Neutrophil (primary cell): ENCODE results near the gene ST3GAL5.

Experiments used
- H3K27ac ChIP-seq: fragments of 200-600 bp; sonication (generic); 2 replicates; pipeline ENCODE4 v1.5.1; 2016; ENCODE audit warnings: mild to moderate bottlenecking, moderate library complexity
- H3K27me3 ChIP-seq: fragments of 200-600 bp; sonication (generic); 2 replicates; pipeline ENCODE4 v1.6.0; 2016; ENCODE audit warnings: mild to moderate bottlenecking
- H3K36me3 ChIP-seq: fragments of 200-600 bp; sonication (generic); 2 replicates; pipeline ENCODE4 v1.5.1; 2017
- H3K4me1 ChIP-seq, 2 experiments: fragments of 200-600 bp in 1 of 2; sonication (generic) in 1 of 2; 1 replicate in 1 of 2; 2 replicates in 1 of 2; pipeline versions ENCODE4 v1.5.1 to v1.6.1; 2013 to 2016; ENCODE audit warnings: low read depth in 1 of 2, low read length in 1 of 2, mild to moderate bottlenecking in 1 of 2, moderate library complexity in 1 of 2; ENCODE audit not compliant: control insufficient read depth in 1 of 2, insufficient read depth in 1 of 2
- H3K4me3 ChIP-seq, 2 experiments: fragments of 200-600 bp in 1 of 2; sonication (generic) in 1 of 2; 1 replicate in 1 of 2; 2 replicates in 1 of 2; pipeline ENCODE4 v1.5.1; 2013 to 2016; ENCODE audit warnings: low read depth in 1 of 2, low read length in 1 of 2, mild to moderate bottlenecking in 1 of 2, moderate library complexity in 1 of 2
- H3K9me3 ChIP-seq: fragments of 200-600 bp; sonication (generic); 2 replicates; pipeline ENCODE4 v1.5.1; 2016
- TF ChIP-seq, protein P1 (sequence below): fragments of 200-600 bp; sonication (generic); IDR thresholded peaks from 2 replicates; pipeline ENCODE4 v1.5.1; 2016; ENCODE audit warnings: antibody characterized with exemption

The ST3GAL5 gene

DNA sequence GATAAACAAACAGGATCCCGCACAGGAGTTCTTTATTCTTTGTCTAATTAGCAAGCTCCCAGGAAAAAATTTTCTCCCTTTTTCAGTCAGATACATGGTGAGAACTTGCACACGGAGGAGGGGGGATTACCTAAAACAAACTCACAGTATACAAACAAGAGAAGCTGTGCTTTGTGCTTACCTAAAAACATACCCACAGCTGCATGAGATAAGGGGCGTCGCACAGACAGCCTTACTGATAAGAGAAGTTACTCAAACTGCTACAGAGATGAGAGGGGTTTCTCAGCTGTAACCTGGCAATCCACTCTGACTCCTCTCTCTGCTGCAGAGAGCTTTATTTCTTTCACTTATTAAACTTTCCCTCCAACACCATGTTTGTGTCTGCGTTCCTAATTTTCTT lies 32.9 kb upstream of the ST3GAL5 start:
- Histone ChIP-seq H3K4me1 (no peaks in the 10 kb centered on the region), H3K9me3 (no peaks in the 10 kb centered on the region), H3K4me3 (no peak overlapping the region), H3K27me3 (no peaks in the 10 kb centered on the region), H3K27ac (no peak overlapping the region), H3K36me3 (no peaks in the 10 kb centered on the region)
- TF ChIP-seq, protein P1, sequence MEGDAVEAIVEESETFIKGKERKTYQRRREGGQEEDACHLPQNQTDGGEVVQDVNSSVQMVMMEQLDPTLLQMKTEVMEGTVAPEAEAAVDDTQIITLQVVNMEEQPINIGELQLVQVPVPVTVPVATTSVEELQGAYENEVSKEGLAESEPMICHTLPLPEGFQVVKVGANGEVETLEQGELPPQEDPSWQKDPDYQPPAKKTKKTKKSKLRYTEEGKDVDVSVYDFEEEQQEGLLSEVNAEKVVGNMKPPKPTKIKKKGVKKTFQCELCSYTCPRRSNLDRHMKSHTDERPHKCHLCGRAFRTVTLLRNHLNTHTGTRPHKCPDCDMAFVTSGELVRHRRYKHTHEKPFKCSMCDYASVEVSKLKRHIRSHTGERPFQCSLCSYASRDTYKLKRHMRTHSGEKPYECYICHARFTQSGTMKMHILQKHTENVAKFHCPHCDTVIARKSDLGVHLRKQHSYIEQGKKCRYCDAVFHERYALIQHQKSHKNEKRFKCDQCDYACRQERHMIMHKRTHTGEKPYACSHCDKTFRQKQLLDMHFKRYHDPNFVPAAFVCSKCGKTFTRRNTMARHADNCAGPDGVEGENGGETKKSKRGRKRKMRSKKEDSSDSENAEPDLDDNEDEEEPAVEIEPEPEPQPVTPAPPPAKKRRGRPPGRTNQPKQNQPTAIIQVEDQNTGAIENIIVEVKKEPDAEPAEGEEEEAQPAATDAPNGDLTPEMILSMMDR, result no peak

DNA sequence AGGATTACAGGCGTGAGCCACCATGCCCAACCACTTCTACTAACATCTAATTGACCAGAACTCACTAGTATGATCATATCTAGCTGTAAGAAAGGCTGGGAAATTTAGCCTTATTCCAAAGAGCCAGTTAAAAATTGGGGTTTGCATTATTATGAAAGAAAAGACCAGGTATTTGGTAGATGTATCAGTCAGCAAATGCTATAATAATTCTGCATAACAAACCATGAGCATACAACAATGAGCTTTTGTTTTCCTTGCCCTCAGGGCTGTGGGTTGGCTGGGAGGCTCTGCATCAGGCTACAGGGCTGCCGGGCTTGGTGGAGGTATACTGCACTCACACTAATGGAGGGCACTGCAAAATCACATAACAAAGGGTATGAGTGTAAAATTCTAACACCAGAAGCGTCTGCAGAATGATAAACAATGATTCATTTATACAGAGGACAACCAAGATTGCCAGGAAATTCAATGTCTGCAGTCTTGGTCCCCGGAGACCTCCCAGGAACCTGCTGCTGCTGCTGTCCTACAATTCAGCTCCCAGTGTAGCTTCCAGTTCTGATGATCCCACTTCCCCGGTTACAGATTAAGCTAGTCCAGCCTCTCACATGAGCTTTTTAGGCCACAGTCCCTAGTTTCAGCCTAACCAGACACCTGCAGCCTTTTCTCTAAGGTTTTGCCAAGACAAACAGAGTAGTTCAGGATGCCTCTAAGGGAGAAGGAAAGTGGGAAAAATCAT lies 32.2 kb upstream of the ST3GAL5 start:
- TF ChIP-seq, protein P1, result no peak
- no peaks in the 10 kb centered on the region for H3K27me3 ChIP-seq
- no peaks in the 10 kb centered on the region for H3K9me3 ChIP-seq
- no peak overlapping the region for H3K27ac ChIP-seq
- H3K4me1 ChIP-seq, result no peaks in the 10 kb centered on the region
- H3K36me3 ChIP-seq, result no peaks in the 10 kb centered on the region
- H3K4me3 ChIP-seq, result no peak overlapping the region

DNA sequence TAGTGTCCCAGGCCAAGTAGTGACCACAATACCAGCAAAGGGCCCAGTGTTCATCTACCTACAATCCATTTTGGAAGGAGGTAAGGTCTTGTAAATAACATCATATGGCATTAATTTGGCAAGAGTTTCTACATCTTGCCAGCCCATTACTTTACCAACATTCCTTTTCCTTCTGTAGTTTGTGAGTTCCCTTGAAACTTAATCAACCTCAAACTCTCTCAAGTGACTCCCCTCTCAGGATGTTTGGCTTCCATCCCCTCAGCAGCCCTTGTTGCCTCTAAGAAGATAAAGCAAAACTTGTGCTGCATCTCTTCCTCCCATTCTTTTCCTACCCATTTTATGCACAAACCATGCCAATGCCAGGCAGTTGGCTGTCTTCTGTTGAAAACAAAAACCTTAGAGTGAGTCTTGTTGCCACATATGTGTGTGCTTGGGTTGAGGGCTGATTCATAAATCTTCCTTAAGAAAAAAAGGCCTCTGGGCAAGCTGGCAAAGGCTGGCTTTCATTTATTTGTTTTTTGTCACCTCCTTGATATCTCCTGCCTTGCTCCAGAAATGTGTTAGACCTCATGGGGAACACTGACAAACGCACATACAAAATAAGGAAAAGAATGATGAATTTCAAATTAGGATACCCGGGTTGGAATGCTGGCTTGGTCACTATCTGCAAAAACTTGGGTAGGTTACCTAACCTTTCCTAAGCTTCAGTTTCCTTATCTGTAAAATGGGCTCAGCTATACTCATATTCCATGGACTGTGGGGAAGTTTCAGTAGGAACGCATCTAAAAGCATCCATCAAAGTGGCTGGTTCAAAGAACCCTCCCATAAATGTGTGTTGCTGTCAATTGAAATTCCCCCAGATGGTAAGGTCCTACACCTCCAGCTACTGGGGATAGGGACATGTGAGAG lies 29.4 kb upstream of the ST3GAL5 start:
- no peak overlapping the region for H3K4me3 ChIP-seq
- no peaks in the 10 kb centered on the region for H3K4me1 ChIP-seq
- no peaks in the 10 kb centered on the region for H3K9me3 ChIP-seq
- H3K27ac ChIP-seq, result no peak overlapping the region
- H3K27me3 ChIP-seq, result no peaks in the 10 kb centered on the region
- TF ChIP-seq, protein P1, result no peak
- no peaks in the 10 kb centered on the region for H3K36me3 ChIP-seq

DNA sequence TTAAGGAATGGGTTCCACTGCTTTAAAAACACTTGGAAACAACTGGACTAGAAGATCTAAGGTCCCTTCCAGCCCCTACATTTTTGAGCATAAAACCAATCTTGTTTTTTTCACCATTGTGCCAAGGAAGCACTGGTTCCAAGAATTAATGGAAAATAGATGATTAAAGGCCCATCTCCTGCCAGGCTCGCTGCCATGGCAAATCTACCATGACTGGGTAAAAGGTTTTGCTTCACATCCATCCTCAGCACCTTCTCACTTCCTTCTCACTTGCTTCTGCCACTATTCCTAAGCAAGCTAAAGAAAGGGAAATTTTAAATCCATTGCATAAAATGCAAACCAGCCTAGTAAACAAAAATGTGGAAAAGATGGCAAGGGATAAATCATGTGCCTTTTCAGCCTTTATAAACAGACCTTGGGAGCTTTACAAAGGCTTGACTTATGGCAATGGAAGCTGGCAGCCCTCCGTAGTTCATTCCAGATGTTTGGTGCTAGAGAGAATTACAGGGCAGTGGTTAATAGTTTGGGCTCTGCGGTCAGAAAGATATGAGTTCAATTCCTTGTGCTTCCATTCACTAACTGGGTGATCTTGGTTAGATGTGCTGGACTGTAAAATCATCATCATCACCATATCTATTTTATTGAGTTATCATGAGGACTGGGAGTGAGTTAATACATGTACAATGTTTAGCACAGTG lies 27.0 kb upstream of the ST3GAL5 start:
- no peaks in the 10 kb centered on the region for H3K27me3 ChIP-seq
- H3K4me1 ChIP-seq, result no peaks in the 10 kb centered on the region
- no peak overlapping the region for H3K4me3 ChIP-seq
- H3K27ac ChIP-seq, result no peak overlapping the region
- TF ChIP-seq, protein P1, result no peak
- no peaks in the 10 kb centered on the region for H3K9me3 ChIP-seq
- H3K36me3 ChIP-seq, result no peaks in the 10 kb centered on the region

DNA sequence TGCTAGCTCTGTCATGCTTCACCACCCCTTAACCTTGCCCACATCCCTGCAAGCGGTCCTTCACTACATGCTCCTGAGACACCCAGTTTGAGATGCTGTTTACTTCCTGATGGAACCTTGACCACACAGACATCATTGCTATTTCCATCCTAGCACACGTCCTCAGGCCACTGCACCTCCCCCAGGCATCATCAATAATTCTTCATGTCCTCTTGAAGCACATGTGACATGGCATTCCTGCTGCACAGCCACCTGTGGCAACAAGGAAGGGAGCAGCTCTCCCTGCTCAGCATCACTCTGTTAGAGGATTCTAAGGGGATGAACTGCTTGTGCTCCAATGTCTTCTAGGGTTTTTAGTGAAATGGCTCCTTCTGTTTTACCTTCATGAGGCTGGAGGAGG lies 26.1 kb upstream of the ST3GAL5 start:
- Histone ChIP-seq H3K27ac (no peak overlapping the region), H3K27me3 (no peaks in the 10 kb centered on the region), H3K36me3 (no peaks in the 10 kb centered on the region), H3K4me1 (no peaks in the 10 kb centered on the region), H3K4me3 (no peak overlapping the region), H3K9me3 (no peaks in the 10 kb centered on the region)
- TF ChIP-seq, protein P1, result no peak
